NB4 (cell line): ENCODE measurements around the gene ZMYM3.

ENCODE experiments used
- CTCF ChIP-seq: IDR thresholded peaks from one replicate; pipeline ENCODE4 v1.5.1; 2012; ENCODE audit warnings: low read depth, low read length
- MAX ChIP-seq: IDR thresholded peaks from 2 replicates; pipeline ENCODE4 v1.6.1; 2011; ENCODE audit warnings: low read depth, low read length
- MYC ChIP-seq: IDR thresholded peaks from 2 replicates; pipeline ENCODE4 v1.6.1; 2011; ENCODE audit warnings: low read depth, low read length
- POLR2A ChIP-seq: IDR thresholded peaks from 2 replicates; pipeline ENCODE4 v1.6.1; 2011; ENCODE audit warnings: mild to moderate bottlenecking; ENCODE audit not compliant: insufficient read length; ENCODE audit errors: extremely low read depth

- TF ChIP-seq CTCF (no peak), MAX (no peak), POLR2A (no peak), MYC (no peak)
Measured at GRCh38 chrX:71239781-71240180, 14.2 kb downstream of the ZMYM3 start.
